Measurements from ENCODE around the gene BMP6. TPM values are rescaled to one million over a fixed set of nuclear protein-coding genes. Genes with fewer than 3 reads are reported as not detected.

Gene BMP6
- total and polyA plus RNA-seq, 2 experiments from 2014 or later: 0.84 to 2.8 TPM

DNA sequence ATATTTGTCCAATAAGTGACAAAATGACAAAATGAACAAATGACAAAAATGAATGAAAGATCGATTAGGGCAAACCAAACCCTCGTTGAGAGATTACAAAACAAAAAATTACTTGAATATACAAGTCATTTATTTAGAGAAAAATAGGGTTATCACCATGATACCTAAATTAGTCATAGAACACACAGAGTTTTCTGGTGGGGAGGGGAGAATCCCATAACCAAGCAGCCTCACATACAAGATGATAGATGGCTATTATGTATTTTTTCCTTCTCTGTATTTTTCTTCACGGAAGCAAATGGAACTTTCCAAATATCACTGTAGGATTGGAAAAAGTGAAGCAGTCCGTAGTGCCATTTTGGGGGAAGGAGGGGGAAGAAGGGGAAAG lies 28.5 kb upstream of the BMP6 start (continued):
- TF ChIP-seq, protein P1, sequence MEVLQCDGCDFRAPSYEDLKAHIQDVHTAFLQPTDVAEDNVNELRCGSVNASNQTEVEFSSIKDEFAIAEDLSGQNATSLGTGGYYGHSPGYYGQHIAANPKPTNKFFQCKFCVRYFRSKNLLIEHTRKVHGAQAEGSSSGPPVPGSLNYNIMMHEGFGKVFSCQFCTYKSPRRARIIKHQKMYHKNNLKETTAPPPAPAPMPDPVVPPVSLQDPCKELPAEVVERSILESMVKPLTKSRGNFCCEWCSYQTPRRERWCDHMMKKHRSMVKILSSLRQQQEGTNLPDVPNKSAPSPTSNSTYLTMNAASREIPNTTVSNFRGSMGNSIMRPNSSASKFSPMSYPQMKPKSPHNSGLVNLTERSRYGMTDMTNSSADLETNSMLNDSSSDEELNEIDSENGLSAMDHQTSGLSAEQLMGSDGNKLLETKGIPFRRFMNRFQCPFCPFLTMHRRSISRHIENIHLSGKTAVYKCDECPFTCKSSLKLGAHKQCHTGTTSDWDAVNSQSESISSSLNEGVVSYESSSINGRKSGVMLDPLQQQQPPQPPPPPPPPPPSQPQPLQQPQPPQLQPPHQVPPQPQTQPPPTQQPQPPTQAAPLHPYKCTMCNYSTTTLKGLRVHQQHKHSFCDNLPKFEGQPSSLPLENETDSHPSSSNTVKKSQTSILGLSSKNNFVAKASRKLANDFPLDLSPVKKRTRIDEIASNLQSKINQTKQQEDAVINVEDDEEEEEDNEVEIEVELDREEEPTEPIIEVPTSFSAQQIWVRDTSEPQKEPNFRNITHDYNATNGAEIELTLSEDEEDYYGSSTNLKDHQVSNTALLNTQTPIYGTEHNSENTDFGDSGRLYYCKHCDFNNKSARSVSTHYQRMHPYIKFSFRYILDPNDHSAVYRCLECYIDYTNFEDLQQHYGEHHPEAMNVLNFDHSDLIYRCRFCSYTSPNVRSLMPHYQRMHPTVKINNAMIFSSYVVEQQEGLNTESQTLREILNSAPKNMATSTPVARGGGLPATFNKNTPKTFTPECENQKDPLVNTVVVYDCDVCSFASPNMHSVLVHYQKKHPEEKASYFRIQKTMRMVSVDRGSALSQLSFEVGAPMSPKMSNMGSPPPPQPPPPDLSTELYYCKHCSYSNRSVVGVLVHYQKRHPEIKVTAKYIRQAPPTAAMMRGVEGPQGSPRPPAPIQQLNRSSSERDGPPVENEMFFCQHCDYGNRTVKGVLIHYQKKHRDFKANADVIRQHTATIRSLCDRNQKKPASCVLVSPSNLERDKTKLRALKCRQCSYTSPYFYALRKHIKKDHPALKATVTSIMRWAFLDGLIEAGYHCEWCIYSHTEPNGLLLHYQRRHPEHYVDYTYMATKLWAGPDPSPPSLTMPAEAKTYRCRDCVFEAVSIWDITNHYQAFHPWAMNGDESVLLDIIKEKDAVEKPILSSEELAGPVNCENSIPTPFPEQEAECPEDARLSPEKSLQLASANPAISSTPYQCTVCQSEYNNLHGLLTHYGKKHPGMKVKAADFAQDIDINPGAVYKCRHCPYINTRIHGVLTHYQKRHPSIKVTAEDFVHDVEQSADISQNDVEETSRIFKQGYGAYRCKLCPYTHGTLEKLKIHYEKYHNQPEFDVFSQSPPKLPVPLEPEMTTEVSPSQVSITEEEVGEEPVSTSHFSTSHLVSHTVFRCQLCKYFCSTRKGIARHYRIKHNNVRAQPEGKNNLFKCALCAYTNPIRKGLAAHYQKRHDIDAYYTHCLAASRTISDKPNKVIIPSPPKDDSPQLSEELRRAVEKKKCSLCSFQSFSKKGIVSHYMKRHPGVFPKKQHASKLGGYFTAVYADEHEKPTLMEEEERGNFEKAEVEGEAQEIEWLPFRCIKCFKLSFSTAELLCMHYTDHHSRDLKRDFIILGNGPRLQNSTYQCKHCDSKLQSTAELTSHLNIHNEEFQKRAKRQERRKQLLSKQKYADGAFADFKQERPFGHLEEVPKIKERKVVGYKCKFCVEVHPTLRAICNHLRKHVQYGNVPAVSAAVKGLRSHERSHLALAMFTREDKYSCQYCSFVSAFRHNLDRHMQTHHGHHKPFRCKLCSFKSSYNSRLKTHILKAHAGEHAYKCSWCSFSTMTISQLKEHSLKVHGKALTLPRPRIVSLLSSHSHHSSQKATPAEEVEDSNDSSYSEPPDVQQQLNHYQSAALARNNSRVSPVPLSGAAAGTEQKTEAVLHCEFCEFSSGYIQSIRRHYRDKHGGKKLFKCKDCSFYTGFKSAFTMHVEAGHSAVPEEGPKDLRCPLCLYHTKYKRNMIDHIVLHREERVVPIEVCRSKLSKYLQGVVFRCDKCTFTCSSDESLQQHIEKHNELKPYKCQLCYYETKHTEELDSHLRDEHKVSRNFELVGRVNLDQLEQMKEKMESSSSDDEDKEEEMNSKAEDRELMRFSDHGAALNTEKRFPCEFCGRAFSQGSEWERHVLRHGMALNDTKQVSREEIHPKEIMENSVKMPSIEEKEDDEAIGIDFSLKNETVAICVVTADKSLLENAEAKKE (CRISPR knock-in tag; IDR thresholded peaks at IDR 0.05): no peak
- no peak for TF ChIP-seq ZNF114 (CRISPR knock-in tag; IDR thresholded peaks at IDR 0.05)
- TF ChIP-seq, protein P2, sequence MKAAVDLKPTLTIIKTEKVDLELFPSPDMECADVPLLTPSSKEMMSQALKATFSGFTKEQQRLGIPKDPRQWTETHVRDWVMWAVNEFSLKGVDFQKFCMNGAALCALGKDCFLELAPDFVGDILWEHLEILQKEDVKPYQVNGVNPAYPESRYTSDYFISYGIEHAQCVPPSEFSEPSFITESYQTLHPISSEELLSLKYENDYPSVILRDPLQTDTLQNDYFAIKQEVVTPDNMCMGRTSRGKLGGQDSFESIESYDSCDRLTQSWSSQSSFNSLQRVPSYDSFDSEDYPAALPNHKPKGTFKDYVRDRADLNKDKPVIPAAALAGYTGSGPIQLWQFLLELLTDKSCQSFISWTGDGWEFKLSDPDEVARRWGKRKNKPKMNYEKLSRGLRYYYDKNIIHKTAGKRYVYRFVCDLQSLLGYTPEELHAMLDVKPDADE (IDR thresholded peaks at IDR 0.05): no peak

DNA sequence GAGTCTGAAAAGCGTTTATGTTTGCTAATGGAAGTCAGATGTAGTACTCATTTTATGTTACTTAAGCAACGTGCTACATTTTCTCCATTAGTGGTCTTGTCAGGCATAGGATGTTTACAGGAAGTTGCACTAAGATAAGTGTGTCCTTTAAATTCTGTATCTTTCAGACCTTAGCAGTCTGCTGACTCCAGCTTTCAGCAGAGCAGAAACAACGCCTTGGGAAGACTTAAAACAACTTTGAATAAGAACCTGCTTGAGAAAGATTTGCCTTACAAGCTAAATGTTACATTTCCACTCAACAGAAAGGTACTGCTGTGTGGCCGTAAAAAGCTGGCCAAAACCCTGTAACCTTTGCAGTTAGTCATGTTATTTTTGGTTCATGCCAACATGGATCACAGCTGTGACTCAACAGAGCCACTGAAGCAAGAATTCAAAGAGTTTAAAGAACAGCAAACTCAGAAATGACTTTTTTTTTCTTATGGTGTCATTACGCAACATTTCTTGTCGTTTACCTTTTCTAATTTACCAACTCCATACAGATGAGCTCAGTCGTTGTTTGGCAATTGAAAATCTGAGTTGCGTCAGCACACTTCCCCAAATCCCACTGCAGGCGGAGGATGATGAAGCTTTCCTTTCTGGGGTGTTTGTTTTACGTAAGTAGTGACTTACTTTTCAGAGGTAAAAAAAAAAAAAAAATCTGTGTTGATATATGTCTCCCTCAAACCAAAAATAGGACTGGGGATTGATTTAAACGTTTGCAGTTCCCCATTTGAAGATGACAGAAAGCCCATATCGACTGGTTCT lies 27.9 kb upstream of the BMP6 start:
- Mint-ChIP-seq H3K27ac (no peak overlapping the region), H3K4me3 (no peak overlapping the region), H3K9me3 (no peaks in the 10 kb centered on the region), H3K36me3 (ENCODE audit: low read depth) (no peaks in the 10 kb centered on the region), H3K4me1 (peaks cover 13% of the 10 kb centered on the region), H3K27me3 (ENCODE audit: insufficient read depth, low read depth, poor library complexity) (peaks cover 2% of the 10 kb centered on the region)
- H3F3A ChIP-seq (replicated peaks; ENCODE audit: low read depth): no peaks in the 10 kb centered on the region
- H3K27me3 ChIP-seq (ENCODE audit: insufficient read depth): no peaks in the 10 kb centered on the region
- peaks cover 19% of the 10 kb centered on the region; the same call in 1 of the 2 replicates for H3K4me1 ChIP-seq (ENCODE audit: insufficient read depth)
- H3K79me2 ChIP-seq (replicated peaks; ENCODE audit: insufficient read depth): no peaks in the 10 kb centered on the region
- H3K4me3 ChIP-seq: no peak overlapping the region
- no peaks in the 10 kb centered on the region for H3K9me2 ChIP-seq (ENCODE audit: insufficient read depth)
- H2AFZ ChIP-seq: peak overlapping the region; percentile 80
- DNase-seq (ENCODE audit: low spot score) (peak; percentile 29), ATAC-seq (no peak)
- H3K4me2 ChIP-seq: no peak overlapping the region
- H3K27ac ChIP-seq (ENCODE audit: low read depth): peak overlapping the region; percentile 29; the same call in 1 of the 2 replicates
- H3K36me3 ChIP-seq (ENCODE audit: insufficient read depth): no peaks in the 10 kb centered on the region
- H4K20me1 ChIP-seq (replicated peaks; ENCODE audit: insufficient read depth): no peaks in the 10 kb centered on the region
- TF ChIP-seq STAT1 (IDR thresholded peaks at IDR 0.05; ENCODE audit: unreplicated experiment) (no peak), POLR2AphosphoS5 (IDR thresholded peaks at IDR 0.05; ENCODE audit: low read depth) (no peak), JUNB (IDR thresholded peaks at IDR 0.05; ENCODE audit: unreplicated experiment) (no peak), EZH2 (IDR thresholded peaks at IDR 0.05; ENCODE audit: low read depth, unreplicated experiment) (no peak), ZNF331 (CRISPR knock-in tag; IDR thresholded peaks at IDR 0.05; ENCODE audit: low read depth) (no peak)
- TF ChIP-seq, protein P2 (IDR thresholded peaks at IDR 0.05): no peak
